ENCODE measurements around the gene KLHDC7B.

KLHDC7B gene

GRCh38 chr22:50522806-50523438, 22.8 kb upstream of the KLHDC7B start:
- DNase-seq (ENCODE audit: low spot score), result no peak
- Mint-ChIP-seq H3K4me1 (ENCODE audit: low read depth) (peaks cover 22% of the 10 kb centered on the region), H3K36me3 (ENCODE audit: low read depth) (peaks cover 33% of the 10 kb centered on the region), H3K27me3 (ENCODE audit: low read depth) (no peaks in the 10 kb centered on the region), H3K9me3 (no peaks in the 10 kb centered on the region), H3K4me3 (no peak overlapping the region), H3K27ac (no peak overlapping the region)

- Mint-ChIP-seq H3K9me3 (no peaks in the 10 kb centered on the region), H3K27ac (peak overlapping the region; percentile 31), H3K27me3 (ENCODE audit: low read depth) (no peaks in the 10 kb centered on the region), H3K4me1 (ENCODE audit: low read depth) (peaks cover 25% of the 10 kb centered on the region), H3K36me3 (ENCODE audit: low read depth) (peaks cover 35% of the 10 kb centered on the region), H3K4me3 (no peak overlapping the region)
- no peak for DNase-seq (ENCODE audit: low spot score)
Observed at GRCh38 chr22:50523458-50523805, 22.3 kb upstream of the KLHDC7B start.

- H3K36me3 Mint-ChIP-seq (ENCODE audit: low read depth), result peaks cover 34% of the 10 kb centered on the region
- peak overlapping the region; percentile 96 for H3K4me3 Mint-ChIP-seq
- H3K4me1 Mint-ChIP-seq (ENCODE audit: low read depth), result peaks cover 28% of the 10 kb centered on the region
- DNase-seq (ENCODE audit: low spot score), result no peak
- H3K27ac Mint-ChIP-seq, result peak overlapping the region; percentile 92
- no peaks in the 10 kb centered on the region for H3K9me3 Mint-ChIP-seq
- H3K27me3 Mint-ChIP-seq (ENCODE audit: low read depth), result no peaks in the 10 kb centered on the region
Observed at GRCh38 chr22:50523806-50524675, 21.7 kb upstream of the KLHDC7B start.

- no peak for DNase-seq (ENCODE audit: low spot score)
- no peaks in the 10 kb centered on the region for H3K9me3 Mint-ChIP-seq
- peaks cover 28% of the 10 kb centered on the region for H3K4me1 Mint-ChIP-seq (ENCODE audit: low read depth)
- no peaks in the 10 kb centered on the region for H3K27me3 Mint-ChIP-seq (ENCODE audit: low read depth)
- peak overlapping the region; percentile 92 for H3K27ac Mint-ChIP-seq
- peaks cover 30% of the 10 kb centered on the region for H3K36me3 Mint-ChIP-seq (ENCODE audit: low read depth)
- H3K4me3 Mint-ChIP-seq, result peak overlapping the region; percentile 96
Observed at GRCh38 chr22:50524676-50525103, 21.0 kb upstream of the KLHDC7B start.

GRCh38 chr22:50525104-50525857, 20.4 kb upstream of the KLHDC7B start, which contains the start of gene SCO2:
TSS of gene SCO2 (minus strand) at chr22:50525598. CDS start at chr22:50524411, 1,187 bp downstream.
- peak; percentile 99 for DNase-seq (ENCODE audit: low spot score)
- Mint-ChIP-seq H3K9me3 (no peaks in the 10 kb centered on the region), H3K27me3 (ENCODE audit: low read depth) (no peaks in the 10 kb centered on the region), H3K27ac (peak within 1 kb of the TSS; percentile 92), H3K4me1 (ENCODE audit: low read depth) (peaks cover 28% of the 10 kb centered on the region), H3K36me3 (ENCODE audit: low read depth) (peaks cover 27% of the 10 kb centered on the region), H3K4me3 (peak within 1 kb of the TSS; percentile 96)

- Mint-ChIP-seq H3K4me1 (ENCODE audit: low read depth) (peaks cover 28% of the 10 kb centered on the region), H3K9me3 (no peaks in the 10 kb centered on the region)
Observed at GRCh38 chr22:50525858-50526107, 19.9 kb upstream of the KLHDC7B start.

GRCh38 chr22:50526108-50526833, 19.4 kb upstream of the KLHDC7B start:
- no peaks in the 10 kb centered on the region for H3K9me3 Mint-ChIP-seq
- H3K27ac Mint-ChIP-seq, result peak overlapping the region; percentile 82
- no peaks in the 10 kb centered on the region for H3K27me3 Mint-ChIP-seq (ENCODE audit: low read depth)
- peaks cover 28% of the 10 kb centered on the region for H3K4me1 Mint-ChIP-seq (ENCODE audit: low read depth)
- peak overlapping the region; percentile 82 for H3K4me3 Mint-ChIP-seq
- DNase-seq (ENCODE audit: low spot score), result peak; percentile 85
- H3K36me3 Mint-ChIP-seq (ENCODE audit: low read depth), result peaks cover 28% of the 10 kb centered on the region

More at GRCh38 chr22:50525858-50526107, 19.9 kb upstream of the KLHDC7B start:
- H3K36me3 Mint-ChIP-seq (ENCODE audit: low read depth), result peaks cover 28% of the 10 kb centered on the region
- peak overlapping the region; percentile 96 for H3K4me3 Mint-ChIP-seq
- peak overlapping the region; percentile 83 for H3K27ac Mint-ChIP-seq
- DNase-seq (ENCODE audit: low spot score), result no peak
- no peaks in the 10 kb centered on the region for H3K27me3 Mint-ChIP-seq (ENCODE audit: low read depth)

- peaks cover 28% of the 10 kb centered on the region for H3K4me1 Mint-ChIP-seq (ENCODE audit: low read depth)
- peaks cover 28% of the 10 kb centered on the region for H3K36me3 Mint-ChIP-seq (ENCODE audit: low read depth)
Observed at GRCh38 chr22:50526834-50527801, 18.6 kb upstream of the KLHDC7B start.

GRCh38 chr22:50527921-50528681, 17.6 kb upstream of the KLHDC7B start:
- Mint-ChIP-seq H3K27ac (peak overlapping the region; percentile 82), H3K36me3 (ENCODE audit: low read depth) (peaks cover 25% of the 10 kb centered on the region), H3K9me3 (no peaks in the 10 kb centered on the region), H3K4me3 (peak overlapping the region; percentile 82), H3K27me3 (ENCODE audit: low read depth) (no peaks in the 10 kb centered on the region), H3K4me1 (ENCODE audit: low read depth) (peaks cover 34% of the 10 kb centered on the region)
- no peak for DNase-seq (ENCODE audit: low spot score)

More at GRCh38 chr22:50526834-50527801, 18.6 kb upstream of the KLHDC7B start:
- H3K9me3 Mint-ChIP-seq, result no peaks in the 10 kb centered on the region
- H3K4me3 Mint-ChIP-seq, result peak overlapping the region; percentile 82
- H3K27me3 Mint-ChIP-seq (ENCODE audit: low read depth), result no peaks in the 10 kb centered on the region
- peak overlapping the region; percentile 82 for H3K27ac Mint-ChIP-seq
- peak; percentile 43 for DNase-seq (ENCODE audit: low spot score)

GRCh38 chr22:50528682-50529415, 16.9 kb upstream of the KLHDC7B start:
- H3K9me3 Mint-ChIP-seq, result no peaks in the 10 kb centered on the region
- peak overlapping the region; percentile 82 for H3K27ac Mint-ChIP-seq
- H3K4me3 Mint-ChIP-seq, result peak overlapping the region; percentile 82
- H3K36me3 Mint-ChIP-seq (ENCODE audit: low read depth), result peaks cover 20% of the 10 kb centered on the region
- H3K27me3 Mint-ChIP-seq (ENCODE audit: low read depth), result no peaks in the 10 kb centered on the region
- DNase-seq (ENCODE audit: low spot score), result no peak
- peaks cover 41% of the 10 kb centered on the region for H3K4me1 Mint-ChIP-seq (ENCODE audit: low read depth)

- H3K36me3 Mint-ChIP-seq (ENCODE audit: low read depth), result peaks cover 18% of the 10 kb centered on the region
- no peaks in the 10 kb centered on the region for H3K27me3 Mint-ChIP-seq (ENCODE audit: low read depth)
- peak overlapping the region; percentile 66 for H3K4me3 Mint-ChIP-seq
- peak overlapping the region; percentile 55 for H3K27ac Mint-ChIP-seq
- DNase-seq (ENCODE audit: low spot score), result no peak
- H3K4me1 Mint-ChIP-seq (ENCODE audit: low read depth), result peaks cover 44% of the 10 kb centered on the region
- no peaks in the 10 kb centered on the region for H3K9me3 Mint-ChIP-seq
Observed at GRCh38 chr22:50529416-50529896, 16.2 kb upstream of the KLHDC7B start.
